T1000 (cell line): ENCODE results near the gene ZNF749.

Source experiments
- DNase-seq: peaks from one replicate; lab custom pipeline; 2025; ENCODE audit warnings: mixed read lengths; lab: John Stamatoyannopoulos, UW

ZNF749 gene

DNA sequence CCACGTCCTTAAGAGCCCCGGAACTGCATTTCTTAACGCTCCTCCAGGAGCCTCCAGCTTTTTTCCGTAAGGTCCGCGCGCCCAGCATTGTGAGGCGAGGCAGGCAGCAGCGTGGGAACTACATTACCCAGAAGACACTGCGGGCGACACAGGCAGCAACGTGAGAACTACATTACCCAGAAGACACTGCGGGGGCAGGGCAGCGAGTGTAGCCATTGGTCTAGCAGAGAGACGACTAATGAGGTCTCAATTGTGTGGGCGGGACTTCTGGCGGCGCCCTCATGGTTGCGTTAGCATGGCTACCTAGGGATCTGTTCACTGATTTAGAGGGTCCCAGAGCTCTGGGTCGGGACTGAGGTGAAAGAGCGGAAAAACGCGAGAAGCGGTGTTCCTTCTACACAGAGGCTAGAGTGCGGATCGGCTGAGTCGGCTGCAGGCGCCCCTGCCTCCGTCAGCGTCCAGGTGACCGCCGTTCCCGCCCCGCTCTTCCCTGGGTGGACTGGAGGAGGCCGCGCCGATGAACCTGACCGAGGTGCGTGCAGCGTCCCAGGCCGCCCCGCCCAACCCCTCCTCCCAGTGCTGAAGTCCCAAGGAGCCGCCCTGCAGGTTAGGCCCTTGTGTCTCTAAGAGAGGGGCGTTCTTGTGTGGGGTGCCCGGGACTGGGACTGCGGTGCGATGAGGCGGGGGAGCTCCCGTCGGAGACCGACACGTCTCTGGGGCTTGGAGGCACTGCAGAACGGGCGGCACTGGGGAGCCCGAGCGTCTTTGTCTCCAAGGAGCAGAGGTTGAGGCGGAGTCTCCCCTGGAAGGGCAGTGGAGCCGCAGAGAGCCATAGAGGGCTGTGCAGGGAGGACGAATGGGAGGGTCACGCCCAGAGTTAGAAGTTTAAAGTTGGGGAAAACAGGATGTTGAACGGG, at the start of gene ZNF749:
Gene ZNF749 (plus strand): TSS at position 264 of the 917 bp plus-strand sequence. CDS start 254 bp downstream, at position 518.
- peak; percentile 90 for DNase-seq

DNA sequence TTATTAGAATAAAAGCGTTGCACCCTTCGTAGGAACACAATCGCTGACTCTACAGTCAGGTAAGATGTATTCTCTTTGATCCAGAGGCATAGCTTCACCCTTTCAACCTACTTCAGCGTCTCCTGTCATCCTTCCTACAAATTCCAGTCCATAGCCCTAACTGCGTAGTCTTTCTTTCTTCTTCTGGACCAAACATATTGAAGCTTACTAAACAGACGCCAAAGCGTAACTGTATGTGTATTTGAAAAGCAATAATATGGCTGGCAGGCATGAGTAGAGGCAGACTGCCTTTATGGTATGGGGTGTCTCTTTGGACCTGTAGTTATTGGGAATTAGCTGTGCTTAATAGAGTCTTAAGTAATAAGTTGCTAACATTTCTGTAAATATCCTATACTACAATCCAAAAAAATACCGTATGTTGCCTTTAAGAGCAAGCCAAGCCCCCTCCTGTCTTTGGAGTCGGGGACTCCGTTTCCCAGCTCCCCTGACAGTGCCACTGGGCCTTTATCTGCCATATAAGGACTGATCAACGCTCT, 45.9 kb upstream of the ZNF749 start:
- no peak for DNase-seq

DNA sequence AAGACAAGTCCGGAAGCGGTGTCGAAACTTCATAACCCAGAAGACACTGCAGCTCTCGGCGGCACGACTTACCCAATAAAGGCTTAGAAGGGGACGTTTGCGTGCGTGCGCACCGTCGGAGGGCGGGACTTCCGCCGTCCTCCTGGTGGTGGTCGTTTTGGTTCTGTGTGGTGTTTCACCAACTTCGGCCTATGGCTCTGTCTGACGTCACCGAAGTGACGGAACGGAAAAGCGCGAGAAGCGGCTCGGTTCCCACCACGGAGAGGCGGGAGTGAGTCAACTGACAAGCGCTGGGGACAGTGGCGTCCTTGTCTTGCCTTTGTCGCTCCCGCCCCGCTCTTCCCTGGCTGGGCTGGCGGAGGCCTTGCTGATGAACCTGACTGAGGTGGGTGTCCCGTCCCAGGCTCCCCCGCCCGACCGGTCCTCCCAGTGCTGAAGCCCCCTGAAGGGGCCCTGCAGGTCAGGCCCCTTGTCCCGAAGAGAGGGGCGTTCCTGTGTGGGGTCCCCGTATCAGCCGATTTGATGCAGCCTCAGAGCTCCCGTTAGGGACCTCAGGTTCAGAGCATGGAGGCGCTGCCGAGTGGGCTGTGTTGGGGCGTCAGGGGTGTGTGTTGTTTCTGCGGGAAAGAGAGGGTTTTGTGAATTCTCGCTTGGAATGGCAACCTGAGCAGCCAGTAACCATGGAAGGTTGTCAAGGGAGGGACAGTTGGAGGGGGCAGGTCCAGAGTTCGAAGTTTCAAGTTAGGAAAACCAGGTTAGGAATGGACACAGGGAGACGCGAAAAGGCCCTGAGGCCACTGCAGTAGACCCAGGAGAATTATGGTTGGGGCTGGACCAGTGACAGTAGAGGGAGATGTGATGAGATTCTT, 45.2 kb upstream of the ZNF749 start, which contains the start of gene ZNF548:
Gene ZNF548 (plus strand): TSS at position 125 of the 869 bp plus-strand sequence. CDS start 246 bp downstream, at position 371.
- DNase-seq: peak; percentile 94

DNA sequence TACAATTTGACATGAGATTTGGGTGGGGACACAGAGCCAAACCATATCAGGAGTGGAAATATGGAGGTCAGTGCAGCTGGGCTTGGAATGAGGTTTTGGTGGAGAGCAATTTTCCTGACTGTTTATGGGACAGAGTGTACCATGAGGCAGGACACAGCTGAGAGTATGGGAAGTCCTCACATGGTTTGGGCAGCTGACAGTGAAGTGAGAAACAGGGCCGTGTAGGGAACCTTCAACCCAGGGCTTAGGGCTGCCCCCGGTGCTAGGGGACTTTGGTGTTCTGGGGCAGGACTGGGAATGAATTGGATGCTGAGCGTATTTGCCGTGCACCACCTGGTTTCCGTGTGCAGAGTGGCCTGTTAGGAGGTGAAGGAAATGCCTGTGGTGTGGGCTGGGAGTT, 39.4 kb upstream of the ZNF749 start:
- no peak for DNase-seq

DNA sequence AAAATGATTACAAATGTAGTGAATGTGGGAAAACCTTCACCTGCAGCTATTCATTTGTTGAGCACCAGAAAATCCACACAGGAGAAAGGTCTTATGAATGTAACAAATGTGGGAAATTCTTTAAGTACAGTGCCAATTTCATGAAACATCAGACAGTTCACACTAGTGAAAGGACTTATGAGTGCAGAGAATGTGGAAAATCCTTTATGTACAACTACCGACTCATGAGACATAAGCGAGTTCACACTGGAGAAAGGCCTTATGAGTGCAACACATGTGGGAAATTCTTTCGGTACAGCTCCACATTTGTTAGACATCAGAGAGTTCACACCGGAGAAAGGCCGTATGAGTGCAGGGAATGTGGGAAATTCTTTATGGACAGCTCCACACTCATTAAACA, 36.3 kb upstream of the ZNF749 start:
- no peak for DNase-seq

DNA sequence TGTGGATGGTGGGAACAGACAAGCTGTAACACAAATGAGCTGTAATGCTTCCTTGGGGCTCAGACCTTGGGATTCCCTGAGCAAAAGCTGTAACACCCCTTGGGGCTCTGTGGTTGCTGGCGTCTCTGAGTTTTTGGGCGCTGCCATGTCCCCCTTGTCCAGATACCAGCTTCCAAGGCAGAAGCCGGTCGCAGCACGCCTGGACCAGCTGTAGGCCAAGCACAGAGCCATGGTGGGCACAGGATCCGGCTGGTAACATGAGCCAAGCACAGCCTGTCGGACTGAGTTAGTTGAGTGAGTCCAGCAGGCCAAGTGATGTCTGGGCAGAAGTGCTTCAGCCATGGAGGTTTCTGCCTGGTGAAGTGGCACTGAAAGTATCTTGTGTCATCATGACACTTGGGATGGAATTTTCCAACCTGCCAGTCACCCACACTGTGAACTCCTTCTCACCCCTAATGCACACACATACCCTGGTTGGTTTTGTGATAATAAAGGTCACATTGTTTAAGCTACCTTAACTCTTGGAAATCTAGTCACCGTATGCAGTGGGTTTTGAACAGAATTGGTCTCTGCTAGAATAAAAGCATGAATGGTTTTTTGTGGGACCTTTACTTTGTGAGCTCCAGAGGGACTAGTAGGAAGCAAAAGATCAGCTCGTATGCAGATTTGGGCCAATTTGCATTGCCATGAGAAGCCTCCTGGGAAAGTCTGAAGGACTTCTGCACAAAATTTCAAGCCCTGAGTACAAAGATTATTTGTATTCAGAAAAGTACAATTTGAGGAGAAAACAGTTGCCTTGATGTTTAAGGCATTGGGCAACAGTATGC, 31.2 kb upstream of the ZNF749 start:
- no peak for DNase-seq

DNA sequence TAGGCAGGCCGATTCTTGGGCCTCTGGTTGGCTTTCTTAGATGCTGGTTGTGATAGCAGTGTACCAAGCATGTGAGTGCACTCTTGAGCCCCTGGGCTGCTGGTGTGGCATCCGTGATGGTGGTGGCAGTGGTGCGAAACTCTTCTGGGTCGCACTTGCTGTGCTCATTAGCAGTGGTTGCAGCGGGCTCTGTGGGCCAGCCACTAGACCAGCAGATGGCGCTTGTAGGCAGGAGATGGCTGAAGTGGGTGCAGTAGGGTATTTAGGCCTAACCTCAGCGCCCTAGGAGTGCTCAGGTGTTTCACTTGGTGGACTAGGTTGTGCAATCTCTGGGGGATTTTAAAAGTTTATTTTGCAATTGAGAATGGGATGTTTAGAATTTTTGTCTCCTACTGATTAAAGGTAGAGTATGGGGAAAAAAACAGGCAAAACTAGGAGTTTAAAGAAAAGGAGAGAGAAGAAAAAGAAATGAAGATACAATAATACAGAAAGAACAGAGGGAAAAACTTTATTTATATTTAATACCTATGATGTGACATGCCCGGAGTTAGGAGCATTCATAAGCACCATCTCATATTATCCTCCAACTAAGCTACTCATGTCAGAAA, 28.5 kb upstream of the ZNF749 start:
- DNase-seq: peak; percentile 4

DNA sequence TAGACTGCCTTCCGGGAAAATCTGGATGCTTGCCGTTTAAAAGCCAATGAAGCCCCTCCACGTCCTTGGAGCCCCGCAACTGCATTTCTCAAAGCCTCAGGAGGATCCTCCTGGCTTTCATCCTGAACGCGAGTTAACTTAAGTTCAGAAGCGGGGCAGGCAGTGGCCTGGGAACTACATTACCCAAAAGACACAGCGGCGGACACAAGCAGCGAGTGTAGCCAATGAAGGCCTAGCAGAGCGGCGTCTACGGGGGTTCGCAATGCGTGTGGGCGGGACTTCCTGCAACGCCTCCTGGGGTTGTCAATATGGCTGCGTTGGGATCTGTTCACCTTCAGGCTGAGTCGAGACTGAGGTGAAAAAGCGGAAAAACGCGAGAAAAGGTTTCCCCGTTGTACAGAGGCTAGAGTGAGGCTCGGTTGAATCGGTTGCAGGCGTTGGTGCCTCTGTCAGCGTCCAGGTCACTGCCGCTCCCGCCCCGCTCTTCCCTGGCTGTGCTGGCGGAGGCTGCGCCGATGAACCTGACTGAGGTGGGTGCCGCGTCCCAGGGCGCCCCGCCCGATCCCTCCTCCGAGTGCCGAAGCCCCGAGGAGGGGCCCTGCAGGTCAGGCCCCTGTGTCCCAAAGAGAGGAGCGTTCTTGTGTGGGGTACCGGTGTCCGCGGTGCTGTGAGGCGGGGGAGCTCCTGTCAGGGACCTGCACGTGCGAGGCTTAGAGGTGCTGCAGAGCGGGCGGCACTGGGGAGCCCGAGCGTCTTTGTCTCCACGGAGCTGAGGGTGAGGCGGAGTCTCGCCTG, 24.1 kb upstream of the ZNF749 start, which contains the start of gene ZNF17:
Gene ZNF17 (plus strand): TSS at position 285 of the 795 bp plus-strand sequence. CDS start 2,455 bp downstream, outside the sequence.
- peak; percentile 74 for DNase-seq

DNA sequence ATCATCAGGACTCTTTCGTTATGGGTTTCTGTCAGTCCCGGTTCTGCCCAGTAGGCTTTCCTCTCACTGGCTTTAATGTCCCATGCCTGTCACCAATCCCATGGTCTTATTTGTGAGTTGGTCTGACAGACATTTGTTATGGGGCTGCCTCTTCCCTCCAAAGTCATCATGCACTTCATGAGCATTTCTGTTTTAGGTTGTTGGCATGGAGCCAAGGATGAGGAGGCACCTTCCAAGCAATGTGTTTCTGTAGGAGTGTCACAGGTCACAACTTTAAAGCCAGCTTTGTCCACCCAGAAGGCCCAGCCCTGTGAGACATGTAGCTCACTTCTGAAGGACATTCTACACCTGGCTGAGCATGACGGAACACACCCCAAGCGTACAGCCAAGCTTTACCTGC, 15.7 kb upstream of the ZNF749 start:
- no peak for DNase-seq

DNA sequence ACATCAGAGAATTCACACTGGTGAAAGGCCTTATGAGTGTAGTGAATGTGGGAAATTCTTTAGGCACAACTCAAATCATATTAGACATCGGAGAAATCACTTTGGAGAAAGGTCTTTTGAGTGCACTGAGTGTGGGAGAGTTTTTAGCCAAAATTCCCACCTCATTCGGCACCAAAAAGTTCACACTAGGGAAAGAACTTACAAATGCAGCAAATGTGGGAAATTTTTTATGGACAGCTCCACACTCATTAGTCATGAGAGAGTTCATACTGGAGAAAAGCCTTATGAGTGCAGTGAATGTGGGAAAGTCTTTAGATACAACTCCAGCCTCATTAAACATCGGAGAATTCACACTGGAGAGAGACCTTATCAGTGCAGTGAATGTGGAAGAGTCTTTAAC, 14.1 kb upstream of the ZNF749 start:
- DNase-seq: no peak

DNA sequence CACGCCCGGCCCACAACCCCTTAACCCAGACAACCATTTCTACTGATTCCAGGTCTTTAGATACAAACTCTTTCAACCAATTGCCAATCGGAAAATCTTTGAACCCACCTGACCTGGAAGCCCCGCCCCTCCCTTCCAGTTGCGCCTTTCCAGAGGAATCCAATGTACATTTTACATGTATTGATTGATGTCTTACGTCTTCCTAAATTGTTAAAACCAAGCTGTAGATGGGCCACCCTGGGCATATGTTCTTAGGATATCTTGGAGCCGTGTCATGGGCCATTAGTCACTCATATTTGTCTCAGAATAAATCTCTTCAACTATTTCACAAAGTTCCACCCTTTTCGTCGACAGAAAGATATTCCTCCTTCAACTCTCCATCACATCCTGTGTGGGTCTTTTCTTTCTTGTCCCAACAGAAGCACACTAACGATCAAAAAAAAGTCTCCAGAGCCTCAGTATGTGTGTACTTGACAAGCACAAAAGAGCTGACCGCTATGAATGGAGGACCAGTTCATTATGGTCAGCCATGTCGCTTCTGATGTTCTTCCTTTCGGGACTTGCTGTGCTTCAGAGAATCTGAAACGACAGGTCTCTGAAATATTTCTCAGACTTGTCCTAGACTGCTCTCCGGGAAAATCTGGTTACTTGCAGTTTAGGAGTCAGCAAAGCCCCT, 601 bp upstream of the ZNF749 start:
- no peak for DNase-seq

DNA sequence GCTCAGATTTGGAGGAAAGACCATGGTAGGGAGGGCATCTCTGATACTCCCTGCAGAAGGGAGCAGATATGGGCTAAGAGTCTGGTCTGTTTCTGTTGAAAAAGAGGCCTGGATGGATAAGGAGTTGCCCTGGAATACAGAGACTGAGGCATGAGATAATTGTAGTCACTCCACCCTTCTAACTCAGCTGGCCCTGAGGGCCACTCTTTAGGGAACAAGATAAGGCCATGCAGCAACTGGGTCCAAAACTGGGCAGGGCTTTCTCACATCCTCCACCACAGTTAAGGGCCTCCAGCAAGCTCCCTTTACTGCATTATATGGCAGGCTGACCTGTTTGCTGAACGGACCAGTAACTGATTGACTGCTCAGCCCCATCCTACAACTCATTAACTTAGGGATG, 1.3 kb downstream of the ZNF749 start:
- DNase-seq: no peak

DNA sequence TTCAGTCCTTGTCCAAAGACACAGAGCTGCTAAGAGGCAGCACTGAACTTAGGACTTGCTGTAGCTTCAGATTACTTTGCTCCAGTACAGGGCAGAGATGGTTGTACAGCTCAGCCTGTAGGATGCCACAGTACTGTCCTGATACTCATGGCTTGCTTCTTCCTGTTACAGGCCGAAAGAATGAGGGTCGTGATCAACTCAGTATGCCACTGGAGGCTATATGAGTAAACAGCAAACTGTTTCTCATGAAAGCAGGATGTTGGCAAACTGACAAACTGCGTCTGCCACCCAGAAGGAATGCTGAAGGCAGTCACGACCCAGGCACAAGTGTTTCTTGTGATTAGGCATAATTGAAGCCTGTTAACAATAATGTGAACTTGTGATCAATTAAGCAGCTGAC, 2.8 kb downstream of the ZNF749 start:
- no peak for DNase-seq

DNA sequence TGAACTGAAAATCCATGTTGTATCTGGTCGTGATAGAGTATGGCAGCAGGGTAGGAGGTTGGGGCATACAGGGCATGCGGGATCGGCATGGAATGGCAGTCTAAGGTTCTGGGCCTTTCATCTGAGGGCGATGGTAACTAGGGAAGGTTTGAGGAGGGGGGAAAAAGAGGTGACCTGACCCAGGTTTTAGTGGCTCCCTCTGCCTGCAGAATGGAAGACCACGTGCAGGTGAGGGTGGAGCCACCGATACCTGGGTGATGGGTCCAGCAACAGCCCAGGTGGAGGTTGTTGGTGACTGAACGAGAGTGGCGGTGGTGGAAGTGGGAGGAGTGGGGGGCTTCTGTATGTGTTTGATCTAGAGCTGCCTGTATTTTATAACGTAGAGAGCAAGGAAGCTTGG, 3.8 kb downstream of the ZNF749 start:
- no peak for DNase-seq

DNA sequence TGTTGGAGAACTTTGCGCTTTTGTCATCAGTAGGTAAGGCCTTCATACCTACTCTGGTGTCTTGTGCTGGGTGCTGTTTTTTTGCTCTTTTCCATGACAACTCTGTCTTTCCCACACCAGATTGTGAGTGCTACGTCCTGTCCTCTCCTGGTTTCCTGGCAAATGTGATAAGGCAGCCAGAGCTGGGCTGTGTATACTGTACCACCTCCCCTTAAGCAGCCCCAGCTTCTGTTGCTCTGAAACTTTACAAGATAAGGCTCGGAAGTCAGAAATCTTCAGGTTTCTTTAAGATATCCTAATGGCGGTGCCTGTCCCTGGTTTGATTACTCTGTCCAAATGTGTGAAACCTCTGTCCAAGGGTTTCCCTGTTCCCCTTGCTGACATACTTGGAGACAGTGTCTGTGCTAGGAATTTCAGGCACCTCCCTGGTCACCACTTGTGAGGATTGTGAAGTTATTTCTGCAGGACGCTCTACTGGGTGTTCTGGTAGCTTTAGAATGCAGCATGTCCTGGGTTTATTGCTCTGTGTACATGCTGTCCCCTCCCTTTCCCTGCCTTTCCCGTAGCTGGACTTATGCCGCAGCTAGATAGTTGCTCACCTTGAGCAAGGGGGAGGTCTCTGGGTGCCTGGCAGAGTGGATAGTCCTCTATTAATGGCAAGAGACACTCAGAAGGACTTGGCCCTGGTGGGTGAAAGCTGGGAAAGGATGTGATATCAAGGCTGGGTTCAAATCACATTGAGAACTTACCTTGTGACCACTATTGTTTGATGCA, 7.0 kb downstream of the ZNF749 start:
- no peak for DNase-seq

DNA sequence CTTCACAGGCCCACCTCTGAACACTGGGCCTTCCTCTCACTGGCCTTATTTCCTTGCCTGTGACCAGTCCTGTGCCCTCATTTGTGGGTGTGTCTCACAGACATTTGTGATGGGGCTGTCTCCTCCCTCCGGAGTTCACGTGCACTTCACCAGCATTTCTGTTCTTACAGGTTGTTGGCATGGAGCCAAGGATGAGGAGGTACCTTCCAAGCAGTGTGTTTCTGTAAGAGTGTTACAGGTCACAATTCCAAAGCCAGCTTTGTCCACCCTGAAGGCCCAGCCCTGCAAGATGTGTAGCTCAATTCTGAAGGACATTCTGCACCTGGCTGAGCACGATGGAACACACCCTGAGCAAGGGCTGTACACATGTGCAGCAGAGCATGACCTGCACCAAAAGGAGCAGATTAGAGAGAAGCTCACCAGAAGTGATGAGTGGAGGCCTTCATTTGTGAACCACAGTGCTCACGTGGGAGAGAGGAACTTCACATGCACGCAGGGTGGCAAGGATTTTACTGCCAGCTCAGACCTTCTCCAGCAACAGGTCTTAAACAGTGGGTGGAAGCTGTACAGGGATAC, 8.1 kb downstream of the ZNF749 start:
- no peak for DNase-seq

DNA sequence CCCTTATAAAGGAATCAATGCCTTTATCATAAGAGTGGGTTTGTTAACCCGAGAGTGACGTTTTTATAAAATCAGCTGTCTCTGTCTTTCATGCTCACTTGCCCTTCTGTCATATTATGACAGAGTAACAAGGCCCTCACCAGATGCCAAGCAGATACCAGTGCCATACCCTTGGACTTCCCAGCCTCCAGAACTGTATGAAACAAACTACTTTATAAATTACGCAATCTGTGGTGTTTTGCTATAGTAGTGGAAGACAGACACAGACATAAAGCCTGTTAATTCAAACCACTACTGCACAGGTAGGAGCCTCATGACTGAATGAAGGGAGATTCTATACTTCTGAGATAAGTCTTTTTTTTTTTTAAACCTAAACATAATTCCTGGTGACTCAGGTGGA, 17.2 kb downstream of the ZNF749 start:
- DNase-seq: no peak

DNA sequence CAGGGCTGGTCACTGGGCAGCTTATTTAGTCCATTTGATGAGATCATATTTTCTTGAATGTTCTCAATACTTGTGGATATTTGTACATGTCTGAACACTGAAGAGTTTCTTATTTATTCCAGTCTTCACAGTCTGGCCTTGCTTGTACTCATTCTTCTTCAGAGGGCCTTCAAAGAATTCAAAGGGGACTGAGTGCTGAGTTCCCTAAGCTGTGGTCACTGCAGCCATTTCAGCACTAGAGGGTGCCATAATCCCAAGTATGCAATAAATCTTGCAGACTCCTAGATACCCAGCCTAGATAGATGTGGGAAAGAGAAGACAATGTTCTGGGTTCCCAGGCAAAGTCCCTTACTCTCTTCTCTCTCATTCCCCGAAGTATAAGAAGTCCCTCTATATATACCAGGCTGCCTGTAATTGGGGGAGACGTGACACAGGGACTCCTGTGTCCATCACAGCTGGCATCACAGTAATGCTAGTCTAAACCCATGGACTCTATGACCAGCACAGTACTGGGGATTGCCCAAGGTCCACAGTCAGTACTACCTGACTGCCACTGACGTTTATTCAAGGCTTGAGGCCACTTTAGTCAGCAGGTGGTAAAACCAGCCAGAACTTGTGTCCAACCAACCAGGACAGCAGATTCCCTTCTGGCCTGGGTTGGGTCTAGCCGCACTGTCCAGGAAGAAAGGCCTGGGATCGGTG, 30.7 kb downstream of the ZNF749 start:
- DNase-seq: no peak
